Spinal cord (tissue), 10 donors: ENCODE data around the gene CACNA1B. TPM values are rescaled to one million over a fixed set of nuclear protein-coding genes. Genes with fewer than 3 reads are reported as not detected.

Source experiments
- DNase-seq, 6 donors: peaks; one replicate each; pipeline versions ENCODE4 v3.0.0 to v3.0.0-alpha.2; 2013 to 2015; ENCODE audit warnings: low spot score in 6 of 6, low read depth in 4 of 6
- H3K27ac ChIP-seq: one replicate; pipeline ENCODE4 v1.5.1; 2013; ENCODE audit warnings: low read depth, low read length, control low read depth
- H3K27me3 ChIP-seq: one replicate; pipeline ENCODE4 v1.6.1; 2013; ENCODE audit warnings: low read length; ENCODE audit not compliant: control insufficient read depth, insufficient read depth
- H3K36me3 ChIP-seq: one replicate; pipeline ENCODE4 v1.6.1; 2013; ENCODE audit warnings: low read length; ENCODE audit not compliant: control insufficient read depth, insufficient read depth
- H3K4me1 ChIP-seq: one replicate; pipeline ENCODE4 v1.6.1; 2013; ENCODE audit warnings: low read length; ENCODE audit not compliant: control insufficient read depth, insufficient read depth
- H3K4me3 ChIP-seq: one replicate; pipeline ENCODE4 v1.5.1; 2013; ENCODE audit warnings: low read depth, low read length, control low read depth
- H3K9me3 ChIP-seq: one replicate; pipeline ENCODE4 v1.6.1; 2013; ENCODE audit warnings: low read length; ENCODE audit not compliant: control insufficient read depth, insufficient read depth
- WGBS: methylation state at CpG from one replicate; pipeline ENCODE4 v1.1.5; 2013; ENCODE audit warnings: missing lambda C conversion rate; ENCODE audit not compliant: insufficient coverage; 5-methylcytosine and 5-hydroxymethylcytosine counted together
- polyA plus RNA-seq, 2 donors: library from polyadenylated mRNA; unstranded; fragments of 120-200 nt; gene quantifications; one replicate each; pipeline ENCODE4 v1.2.1, GENCODE V29; 2013; ENCODE audit not compliant: insufficient read length in 2 of 2
- total RNA-seq, 2 donors: library from RNA; depleted of rRNA in 1 of 2; stranded (reverse); fragments of 120-200 nt in 1 of 2; fragments of >200 nt in 1 of 2; gene quantifications; one replicate each; pipeline versions ENCODE4 v1.2.3 to v1.2.4, GENCODE V29; 2013 to 2014
- donor health status: healthy.

The CACNA1B gene
- total and polyA plus RNA-seq, 4 donors = 6.2 to 24.6 (median 19.6) TPM

DNA sequence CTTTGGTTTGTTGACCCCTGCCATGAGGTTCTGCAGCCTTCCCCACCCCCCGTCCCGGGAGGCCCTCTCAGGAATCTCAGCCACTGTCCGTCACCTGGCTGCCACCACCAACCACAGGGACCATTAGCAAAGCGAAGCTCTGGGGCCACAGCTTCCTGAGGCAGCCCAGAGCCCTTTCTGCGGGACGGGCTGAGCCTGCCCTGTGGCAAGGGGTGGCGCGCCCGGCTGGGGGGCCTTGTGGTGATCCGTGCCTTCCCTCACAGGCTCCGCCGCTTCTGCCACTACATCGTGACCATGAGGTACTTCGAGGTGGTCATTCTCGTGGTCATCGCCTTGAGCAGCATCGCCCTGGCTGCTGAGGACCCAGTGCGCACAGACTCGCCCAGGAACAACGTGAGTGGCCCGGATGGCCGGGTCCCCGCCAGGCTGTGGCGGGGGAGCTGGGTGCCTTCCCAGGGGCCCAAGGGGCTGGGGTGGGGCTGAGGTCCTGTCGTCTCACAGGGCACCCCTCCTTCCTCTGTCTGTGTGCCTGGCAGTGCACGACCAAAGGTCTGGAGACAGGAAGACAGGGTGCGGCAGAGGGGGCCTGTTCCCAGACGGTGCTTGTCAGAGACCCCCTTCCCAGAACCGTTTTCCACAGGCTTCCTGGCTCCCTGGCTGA, 169.2 kb downstream of the CACNA1B start:
- Histone ChIP-seq H3K36me3 (peaks cover 68% of the 10 kb centered on the region), H3K9me3 (no peaks in the 10 kb centered on the region), H3K27ac (no peak overlapping the region), H3K27me3 (no peaks in the 10 kb centered on the region), H3K4me3 (no peak overlapping the region), H3K4me1 (peaks cover 19% of the 10 kb centered on the region)
- no peak for DNase-seq
- 93% methylated on average over 29 of the region's 29 CpGs for WGBS

- Histone ChIP-seq H3K4me1 (peaks cover 19% of the 10 kb centered on the region), H3K4me3 (no peak overlapping the region), H3K36me3 (peaks cover 76% of the 10 kb centered on the region), H3K27me3 (no peaks in the 10 kb centered on the region), H3K9me3 (no peaks in the 10 kb centered on the region), H3K27ac (no peak overlapping the region)
- no peak for DNase-seq
- WGBS = 79% methylated on average over 7 of the region's 8 CpGs
Observed at GRCh38 chr9:138047469-138048040, 170.0 kb downstream of the CACNA1B start.

DNA sequence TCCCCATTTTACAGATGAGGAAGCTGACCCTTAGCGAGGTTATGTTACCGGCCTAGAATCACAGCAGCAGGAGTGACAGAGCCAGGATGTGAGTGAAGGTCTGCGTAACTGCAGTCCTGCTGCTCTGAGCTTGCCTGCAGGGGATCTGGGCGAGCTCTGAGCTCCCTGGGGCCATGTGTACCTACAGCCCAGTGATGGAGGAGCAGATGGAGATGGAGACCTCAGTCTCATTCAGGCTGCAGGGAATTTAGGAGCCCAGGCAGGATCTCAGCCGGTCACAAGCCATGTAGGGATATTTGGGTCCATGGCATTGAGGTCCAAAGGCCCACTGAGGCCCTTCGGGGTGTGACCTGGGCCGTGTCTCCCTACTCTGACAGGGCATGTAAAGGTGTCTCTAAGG, 170.6 kb downstream of the CACNA1B start:
- no peaks in the 10 kb centered on the region for H3K9me3 ChIP-seq
- 95% methylated on average over 7 of the region's 7 CpGs for WGBS
- DNase-seq = no peak
- peaks cover 19% of the 10 kb centered on the region for H3K4me1 ChIP-seq
- H3K4me3 ChIP-seq = no peak overlapping the region
- H3K27ac ChIP-seq = no peak overlapping the region
- no peaks in the 10 kb centered on the region for H3K27me3 ChIP-seq
- H3K36me3 ChIP-seq = peaks cover 79% of the 10 kb centered on the region

DNA sequence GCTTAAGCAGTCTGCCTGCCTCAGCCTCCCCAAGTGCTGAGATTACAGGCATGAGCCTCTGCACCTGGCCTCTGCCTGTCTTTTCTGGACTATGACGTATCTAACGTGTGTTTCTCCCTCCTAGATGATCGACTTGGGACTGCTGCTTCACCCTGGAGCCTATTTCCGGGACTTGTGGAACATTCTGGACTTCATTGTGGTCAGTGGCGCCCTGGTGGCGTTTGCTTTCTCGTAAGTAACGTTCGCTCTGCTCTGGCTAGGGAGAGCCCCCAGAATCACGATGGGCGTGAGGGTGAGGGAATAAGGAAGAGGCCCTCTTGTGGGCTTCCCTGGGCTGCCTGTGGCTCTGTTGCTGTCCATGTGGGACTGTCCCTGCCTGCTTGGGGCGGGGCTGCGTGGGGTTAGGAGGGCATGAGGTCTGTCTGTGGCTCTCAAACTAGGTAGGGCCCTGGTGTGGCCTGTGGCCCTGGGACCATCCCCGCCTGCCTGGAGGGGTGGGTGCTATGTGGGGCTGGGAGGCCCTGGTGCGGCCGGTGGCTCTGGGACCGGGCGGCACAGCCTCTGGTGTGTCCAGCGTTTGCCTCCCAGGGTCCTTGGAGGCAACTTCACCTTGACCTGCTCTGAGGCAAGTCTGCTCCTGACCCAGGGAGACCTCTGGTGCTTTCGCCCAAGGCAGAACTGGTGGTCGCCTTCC, 171.7 kb downstream of the CACNA1B start:
- Histone ChIP-seq H3K4me1 (peaks cover 19% of the 10 kb centered on the region), H3K9me3 (no peaks in the 10 kb centered on the region), H3K4me3 (no peak overlapping the region), H3K27ac (no peak overlapping the region), H3K36me3 (peaks cover 79% of the 10 kb centered on the region), H3K27me3 (no peaks in the 10 kb centered on the region)
- DNase-seq = no peak
- WGBS = 91% methylated on average over 21 of the region's 21 CpGs

DNA sequence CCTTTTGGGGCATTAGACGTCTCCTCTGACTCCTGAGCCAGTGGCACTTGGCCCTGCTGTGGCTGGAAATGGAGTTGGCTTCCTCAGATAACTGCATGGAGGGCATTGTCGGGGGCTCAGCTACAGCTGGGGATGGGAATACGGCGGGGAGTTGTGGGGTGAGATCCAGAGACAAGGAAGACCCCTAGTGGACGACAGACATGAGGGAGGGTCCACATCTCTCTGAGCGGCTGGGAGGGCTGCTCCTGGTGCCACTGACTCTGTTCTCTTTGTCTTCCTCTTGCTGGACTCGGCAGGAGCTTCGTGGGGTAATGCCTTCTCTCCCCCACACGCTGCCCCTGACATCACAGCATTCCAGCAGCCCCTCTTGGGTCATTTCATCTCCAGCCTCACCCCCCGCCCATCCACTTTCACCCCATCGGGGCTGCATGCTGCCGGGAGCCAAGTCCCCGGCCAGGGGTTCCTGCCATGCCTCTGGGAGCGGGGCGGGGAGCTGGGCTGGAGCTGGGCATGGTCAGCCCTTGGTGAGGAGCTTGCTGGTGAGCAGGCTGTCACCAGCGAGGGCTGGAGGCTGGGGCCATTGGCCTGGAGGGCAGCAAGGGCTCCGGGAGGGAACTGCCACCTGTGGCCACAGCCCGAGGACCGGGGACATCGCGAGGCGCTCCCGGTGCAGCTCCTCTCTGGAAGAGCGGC, 172.3 kb downstream of the CACNA1B start:
- WGBS = 64% methylated on average over 19 of the region's 24 CpGs

DNA sequence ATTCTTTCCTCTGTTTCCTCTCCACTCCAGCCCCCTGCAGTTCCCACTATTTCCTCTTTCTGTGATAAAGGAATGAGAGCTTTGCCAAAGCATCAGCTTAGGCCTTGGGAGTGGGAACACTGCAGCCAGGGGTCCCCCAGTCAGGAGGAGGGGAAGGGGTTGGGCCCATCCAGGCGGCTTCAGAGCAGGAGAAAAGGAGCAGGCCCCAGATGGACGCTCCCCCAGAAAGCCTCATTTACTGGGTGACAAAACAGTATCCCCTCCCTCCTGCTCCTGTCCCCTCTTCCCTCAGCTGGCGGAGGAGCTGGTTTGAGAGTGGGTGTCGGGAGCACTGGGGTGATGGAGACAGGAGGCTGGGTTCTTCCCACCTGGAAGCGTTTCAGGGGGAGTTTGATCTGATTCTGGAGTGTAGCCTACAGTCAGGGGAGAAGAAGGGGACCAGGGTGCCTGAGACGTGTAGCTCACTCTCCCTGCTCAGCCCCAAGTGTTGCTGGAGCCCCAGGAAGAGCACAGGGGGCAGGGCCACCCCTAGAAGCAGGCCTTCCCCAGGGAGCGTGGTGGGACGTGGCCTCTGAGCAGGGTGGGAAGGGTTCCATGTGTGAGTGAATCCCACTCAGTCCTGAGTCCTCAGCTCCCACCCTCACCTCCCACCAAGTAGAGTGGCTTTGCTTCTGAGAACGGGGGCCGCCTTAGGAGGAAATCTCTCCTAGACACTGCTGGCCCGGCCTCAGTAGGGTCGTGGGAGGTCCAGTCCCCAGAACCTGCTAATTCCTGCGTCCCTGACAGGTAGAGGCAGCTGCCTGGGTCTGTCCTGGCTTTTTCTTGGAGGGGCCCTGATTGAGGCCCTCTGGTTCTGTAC, 173.1 kb downstream of the CACNA1B start:
- Histone ChIP-seq H3K27ac (no peak overlapping the region), H3K27me3 (no peaks in the 10 kb centered on the region)

More for the DNA sequence above, 172.3 kb downstream of the CACNA1B start:
- Histone ChIP-seq H3K4me1 (peaks cover 12% of the 10 kb centered on the region), H3K27ac (no peak overlapping the region), H3K27me3 (no peaks in the 10 kb centered on the region), H3K36me3 (peaks cover 77% of the 10 kb centered on the region), H3K4me3 (no peak overlapping the region), H3K9me3 (no peaks in the 10 kb centered on the region)
- DNase-seq = no peak

DNA sequence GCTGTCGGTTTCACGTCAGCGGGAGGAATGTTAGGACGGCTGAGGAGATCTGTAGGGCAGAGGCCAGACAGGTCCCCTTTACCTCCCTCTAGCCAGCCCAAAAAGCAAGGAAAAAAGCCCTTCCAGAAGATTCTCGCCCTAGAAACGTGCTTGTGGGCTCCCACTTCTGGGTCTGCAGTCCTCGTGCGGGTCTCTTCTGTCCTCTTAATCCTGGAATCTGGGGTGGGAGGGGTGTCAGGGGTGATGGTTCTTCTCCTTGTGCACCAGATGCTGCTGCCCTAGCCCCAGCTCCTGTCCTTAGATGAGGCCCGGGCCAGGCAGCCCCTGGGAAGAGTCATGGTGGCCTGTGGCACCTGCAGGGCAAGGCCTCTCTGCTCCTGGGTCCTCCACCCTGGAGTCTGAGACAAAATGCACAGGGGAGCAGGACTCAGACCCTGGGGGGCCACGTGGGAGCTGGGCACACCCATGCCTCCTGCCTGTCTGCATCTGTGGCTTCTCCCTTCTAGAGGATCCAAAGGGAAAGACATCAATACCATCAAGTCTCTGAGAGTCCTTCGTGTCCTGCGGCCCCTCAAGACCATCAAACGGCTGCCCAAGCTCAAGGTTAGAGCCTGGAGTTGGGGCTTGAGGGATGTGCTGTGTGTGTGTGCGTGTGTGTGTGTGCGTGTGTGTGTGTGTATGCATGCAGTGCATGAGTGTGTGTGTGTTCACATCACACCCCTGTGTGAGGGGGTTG, 174.2 kb downstream of the CACNA1B start:
- no peak for DNase-seq
- H3K27me3 ChIP-seq = no peaks in the 10 kb centered on the region
- peaks cover 69% of the 10 kb centered on the region for H3K36me3 ChIP-seq
- WGBS = 86% methylated on average over 13 of the region's 15 CpGs
- H3K4me1 ChIP-seq = no peaks in the 10 kb centered on the region
- no peak overlapping the region for H3K27ac ChIP-seq
- no peaks in the 10 kb centered on the region for H3K9me3 ChIP-seq
- H3K4me3 ChIP-seq = no peak overlapping the region

More for the DNA sequence above, 173.1 kb downstream of the CACNA1B start:
- peaks cover 5% of the 10 kb centered on the region for H3K4me1 ChIP-seq
- 77% methylated on average over 7 of the region's 13 CpGs for whole genome bisulfite sequencing
- no peak for DNase-seq
- peaks cover 79% of the 10 kb centered on the region for H3K36me3 ChIP-seq
- no peaks in the 10 kb centered on the region for H3K9me3 ChIP-seq
- no peak overlapping the region for H3K4me3 ChIP-seq

GRCh38 chr9:138052322-138052615, 174.7 kb downstream of the CACNA1B start:
- Histone ChIP-seq H3K27ac (no peak overlapping the region), H3K4me3 (no peak overlapping the region), H3K9me3 (no peaks in the 10 kb centered on the region), H3K27me3 (no peaks in the 10 kb centered on the region), H3K4me1 (no peaks in the 10 kb centered on the region), H3K36me3 (peaks cover 64% of the 10 kb centered on the region)
- 95% methylated on average over 3 of the region's 4 CpGs for WGBS
- DNase-seq = no peak
